GM12878 (cell line): ENCODE measurements around the gene GABRR3.

Experiments used
- CTCF ChIP-seq, 3 experiments: IDR thresholded peaks in 2 of 3; conservative IDR thresholded peaks in 1 of 3; 2 replicates each; pipeline ENCODE4 v1.5.1; 2011; ENCODE audit warnings: low read depth in 3 of 3, low read length in 3 of 3, mild to moderate bottlenecking in 3 of 3, control low read depth in 2 of 3, moderate library complexity in 2 of 3, inconsistent platforms in 1 of 3, mixed read lengths in 1 of 3; ENCODE audit not compliant: control insufficient read depth in 2 of 3, insufficient read depth in 1 of 3; ENCODE audit errors: extremely low read depth in 1 of 3
- POLR2A ChIP-seq: IDR thresholded peaks from 2 replicates; pipeline ENCODE4 v1.6.1; 2011; ENCODE audit warnings: low read depth, mild to moderate bottlenecking, low read length
- TAF1 ChIP-seq: IDR thresholded peaks from 2 replicates; pipeline ENCODE4 v1.6.1; 2011; ENCODE audit warnings: mild to moderate bottlenecking, low read depth, low read length, borderline replicate concordance

- no peak for TF ChIP-seq TAF1
- no peak for TF ChIP-seq CTCF (IDR thresholded peaks at IDR 0.05 in 2 of 3, conservative IDR thresholded peaks at IDR 0.05 in 1 of 3; ENCODE audit: control insufficient read depth in 2 of 3, extremely low read depth in 1 of 3, insufficient read depth in 1 of 3, low read depth in 3 of 3, low read length in 3 of 3)
- TF ChIP-seq POLR2A = no peak
Observed at GRCh38 chr3:97999103-97999502, 36.0 kb downstream of the GABRR3 start.
